ENCODE measurements around the gene CHD1L. TPM values are rescaled to one million over a fixed set of nuclear protein-coding genes. Genes with fewer than 3 reads are reported as not detected.

Gene CHD1L
- polyA plus RNA-seq, 1 donor (not counting 4 experiments of a cell fraction or from before 2014, with no cell fraction given), result 49.2 TPM

DNA sequence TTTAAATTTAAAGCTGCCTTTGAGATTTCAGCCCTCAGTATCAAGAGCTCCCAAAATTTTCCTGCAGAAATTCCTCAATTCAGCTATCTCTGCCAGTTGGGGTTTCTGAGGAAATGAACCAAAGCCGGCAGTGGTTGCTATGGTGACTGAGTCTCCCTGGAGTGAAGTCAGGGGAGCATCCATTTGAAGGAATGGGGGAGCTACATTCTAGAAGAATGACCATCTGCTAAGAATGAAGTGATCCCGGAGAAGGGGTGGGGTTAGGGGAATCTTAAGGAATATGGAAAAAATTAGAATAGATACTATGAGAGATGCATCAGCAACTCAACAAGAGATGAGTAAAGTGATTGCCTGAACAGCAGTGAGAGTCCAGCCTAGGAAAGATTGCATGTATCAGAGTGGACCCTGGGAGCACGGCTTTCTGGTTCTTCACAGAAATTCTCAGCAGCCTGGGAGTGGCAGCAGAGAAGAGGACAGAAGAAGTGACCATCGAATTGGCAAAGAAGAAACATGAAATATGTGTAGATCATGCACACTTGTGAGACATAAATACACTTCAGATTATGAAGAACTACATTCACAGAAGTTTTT is 94.7 kb downstream of the CHD1L start:
- Histone ChIP-seq H3K9ac (ENCODE audit: control insufficient read depth, extremely low read depth, insufficient read depth, low read length) (no peak overlapping the region), H3K4me2 (ENCODE audit: control insufficient read depth, extremely low read depth, insufficient read depth, low read depth, low read length) (no peak overlapping the region), H3K9me3 (ENCODE audit: control insufficient read depth, low read depth, low read length) (no peaks in the 10 kb centered on the region), H3K9me1 (ENCODE audit: control insufficient read depth, extremely low read depth, insufficient read depth, low read length) (no peaks in the 10 kb centered on the region), H2AFZ (ENCODE audit: control insufficient read depth, low read length) (no peak overlapping the region), H3K27me3 (ENCODE audit: control insufficient read depth, extremely low read depth, insufficient read depth, low read length) (no peaks in the 10 kb centered on the region), H3K79me2 (ENCODE audit: control insufficient read depth, insufficient read depth, low read length) (no peaks in the 10 kb centered on the region), H3K27ac (ENCODE audit: control insufficient read depth, insufficient read depth, low read length) (no peak overlapping the region), H3K36me3 (ENCODE audit: control insufficient read depth in 2 of 2, extremely low read depth in 1 of 2, insufficient read depth in 2 of 2, low read length in 2 of 2) (no peaks in the 10 kb centered on the region), H4K20me1 (ENCODE audit: control insufficient read depth, extremely low read depth, insufficient read depth, low read length) (no peaks in the 10 kb centered on the region), H3K4me1 (ENCODE audit: control insufficient read depth, extremely low read depth, insufficient read depth, low read length) (no peaks in the 10 kb centered on the region), H3K4me3 (ENCODE audit: control insufficient read depth in 2 of 3, extremely low read depth in 1 of 3, insufficient read depth in 2 of 3, low read depth in 1 of 3, low read length in 3 of 3) (no peak overlapping the region)
- no peak for TF ChIP-seq EZH2 (IDR thresholded peaks at IDR 0.05; ENCODE audit: low read length)
- TF ChIP-seq, protein P1, sequence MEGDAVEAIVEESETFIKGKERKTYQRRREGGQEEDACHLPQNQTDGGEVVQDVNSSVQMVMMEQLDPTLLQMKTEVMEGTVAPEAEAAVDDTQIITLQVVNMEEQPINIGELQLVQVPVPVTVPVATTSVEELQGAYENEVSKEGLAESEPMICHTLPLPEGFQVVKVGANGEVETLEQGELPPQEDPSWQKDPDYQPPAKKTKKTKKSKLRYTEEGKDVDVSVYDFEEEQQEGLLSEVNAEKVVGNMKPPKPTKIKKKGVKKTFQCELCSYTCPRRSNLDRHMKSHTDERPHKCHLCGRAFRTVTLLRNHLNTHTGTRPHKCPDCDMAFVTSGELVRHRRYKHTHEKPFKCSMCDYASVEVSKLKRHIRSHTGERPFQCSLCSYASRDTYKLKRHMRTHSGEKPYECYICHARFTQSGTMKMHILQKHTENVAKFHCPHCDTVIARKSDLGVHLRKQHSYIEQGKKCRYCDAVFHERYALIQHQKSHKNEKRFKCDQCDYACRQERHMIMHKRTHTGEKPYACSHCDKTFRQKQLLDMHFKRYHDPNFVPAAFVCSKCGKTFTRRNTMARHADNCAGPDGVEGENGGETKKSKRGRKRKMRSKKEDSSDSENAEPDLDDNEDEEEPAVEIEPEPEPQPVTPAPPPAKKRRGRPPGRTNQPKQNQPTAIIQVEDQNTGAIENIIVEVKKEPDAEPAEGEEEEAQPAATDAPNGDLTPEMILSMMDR (optimal IDR thresholded peaks at IDR 0.05 in 1 of 3, IDR thresholded peaks at IDR 0.05 in 1 of 3, conservative IDR thresholded peaks at IDR 0.05 in 1 of 3; ENCODE audit: extremely low read depth in 1 of 3, insufficient read depth in 2 of 3, low read length in 3 of 3), result no peak
- dilution Hi-C loops (cut with MboI; ENCODE audit: extremely low pct_ligation_motif_present, low sequenced_read_pairs), result no loop called here
- DNase-seq (ENCODE audit: low read depth, low spot score), result no peak
- FAIRE-seq, result no peak

DNA sequence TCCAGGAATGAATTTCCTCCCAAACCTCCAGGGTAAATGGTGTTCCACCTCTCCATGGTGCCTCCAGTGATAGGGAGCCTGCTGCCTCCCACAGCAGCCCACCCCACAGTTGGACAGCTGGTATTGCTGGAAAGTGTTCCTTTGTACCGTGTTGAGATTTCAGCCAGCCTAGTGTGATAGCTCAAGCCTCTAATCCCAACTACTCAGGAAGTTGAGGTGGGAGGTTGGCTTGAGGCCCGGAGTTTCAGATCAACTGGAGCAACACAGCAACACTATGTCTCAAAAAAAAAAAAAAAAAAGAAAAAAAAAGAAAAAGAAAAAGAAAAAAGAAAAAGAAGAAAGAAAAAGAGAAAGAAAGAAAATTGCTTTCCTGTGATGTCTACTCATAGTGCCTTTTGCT is 96.1 kb downstream of the CHD1L start:
- Histone ChIP-seq H3K4me2 (ENCODE audit: control insufficient read depth, extremely low read depth, insufficient read depth, low read depth, low read length) (no peak overlapping the region), H3K27ac (ENCODE audit: control insufficient read depth, insufficient read depth, low read length) (no peak overlapping the region), H3K36me3 (ENCODE audit: control insufficient read depth in 2 of 2, extremely low read depth in 1 of 2, insufficient read depth in 2 of 2, low read length in 2 of 2) (no peaks in the 10 kb centered on the region), H3K4me1 (ENCODE audit: control insufficient read depth, extremely low read depth, insufficient read depth, low read length) (no peaks in the 10 kb centered on the region), H3K79me2 (ENCODE audit: control insufficient read depth, insufficient read depth, low read length) (no peaks in the 10 kb centered on the region), H3K9me3 (ENCODE audit: control insufficient read depth, low read depth, low read length) (no peaks in the 10 kb centered on the region), H3K27me3 (ENCODE audit: control insufficient read depth, extremely low read depth, insufficient read depth, low read length) (no peaks in the 10 kb centered on the region), H3K9ac (ENCODE audit: control insufficient read depth, extremely low read depth, insufficient read depth, low read length) (no peak overlapping the region), H3K4me3 (ENCODE audit: control insufficient read depth in 2 of 3, extremely low read depth in 1 of 3, insufficient read depth in 2 of 3, low read depth in 1 of 3, low read length in 3 of 3) (no peak overlapping the region), H3K9me1 (ENCODE audit: control insufficient read depth, extremely low read depth, insufficient read depth, low read length) (no peaks in the 10 kb centered on the region), H2AFZ (ENCODE audit: control insufficient read depth, low read length) (no peak overlapping the region), H4K20me1 (ENCODE audit: control insufficient read depth, extremely low read depth, insufficient read depth, low read length) (no peaks in the 10 kb centered on the region)
- FAIRE-seq (no peak), DNase-seq (ENCODE audit: low read depth, low spot score) (no peak)
- dilution Hi-C loops (cut with MboI; ENCODE audit: extremely low pct_ligation_motif_present, low sequenced_read_pairs), result no loop called here
- TF ChIP-seq, protein P1 (optimal IDR thresholded peaks at IDR 0.05 in 1 of 3, IDR thresholded peaks at IDR 0.05 in 1 of 3, conservative IDR thresholded peaks at IDR 0.05 in 1 of 3; ENCODE audit: extremely low read depth in 1 of 3, insufficient read depth in 2 of 3, low read length in 3 of 3), result no peak
- no peak for TF ChIP-seq EZH2 (IDR thresholded peaks at IDR 0.05; ENCODE audit: low read length)
